ENCODE data around the gene GPD1. TPM values are rescaled to one million over a fixed set of nuclear protein-coding genes. Genes with fewer than 3 reads are reported as not detected.

GPD1 gene
- total RNA-seq, 1 donor from 2014 or later, result 2.0 TPM

DNA sequence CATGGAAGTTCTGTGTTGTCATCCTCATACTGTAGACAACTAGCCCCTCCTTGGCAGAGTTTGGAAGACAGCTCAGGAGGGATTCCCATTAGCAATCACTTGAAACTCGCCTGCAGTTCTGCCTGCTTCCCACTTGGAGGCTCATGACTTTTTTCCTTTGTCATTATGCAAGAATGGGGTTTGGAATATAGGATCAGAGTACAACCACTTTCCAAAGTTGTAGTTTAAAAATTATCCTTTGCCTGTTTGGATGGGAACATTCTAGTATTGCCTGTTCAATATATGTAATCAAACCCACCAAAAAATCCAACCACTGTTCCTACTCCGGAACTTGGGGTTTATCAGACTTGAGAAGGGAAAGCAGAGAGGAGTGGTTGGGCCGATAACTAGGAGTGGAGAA is 2.1 kb upstream of the GPD1 start:
- no peaks in the 10 kb centered on the region for H3K9me3 Mint-ChIP-seq (ENCODE audit: low read depth)
- peaks cover 7% of the 10 kb centered on the region for H3K27me3 Mint-ChIP-seq
- H3K27ac Mint-ChIP-seq, result peak overlapping the region; percentile 78
- TF ChIP-seq, protein P1, sequence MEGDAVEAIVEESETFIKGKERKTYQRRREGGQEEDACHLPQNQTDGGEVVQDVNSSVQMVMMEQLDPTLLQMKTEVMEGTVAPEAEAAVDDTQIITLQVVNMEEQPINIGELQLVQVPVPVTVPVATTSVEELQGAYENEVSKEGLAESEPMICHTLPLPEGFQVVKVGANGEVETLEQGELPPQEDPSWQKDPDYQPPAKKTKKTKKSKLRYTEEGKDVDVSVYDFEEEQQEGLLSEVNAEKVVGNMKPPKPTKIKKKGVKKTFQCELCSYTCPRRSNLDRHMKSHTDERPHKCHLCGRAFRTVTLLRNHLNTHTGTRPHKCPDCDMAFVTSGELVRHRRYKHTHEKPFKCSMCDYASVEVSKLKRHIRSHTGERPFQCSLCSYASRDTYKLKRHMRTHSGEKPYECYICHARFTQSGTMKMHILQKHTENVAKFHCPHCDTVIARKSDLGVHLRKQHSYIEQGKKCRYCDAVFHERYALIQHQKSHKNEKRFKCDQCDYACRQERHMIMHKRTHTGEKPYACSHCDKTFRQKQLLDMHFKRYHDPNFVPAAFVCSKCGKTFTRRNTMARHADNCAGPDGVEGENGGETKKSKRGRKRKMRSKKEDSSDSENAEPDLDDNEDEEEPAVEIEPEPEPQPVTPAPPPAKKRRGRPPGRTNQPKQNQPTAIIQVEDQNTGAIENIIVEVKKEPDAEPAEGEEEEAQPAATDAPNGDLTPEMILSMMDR (IDR thresholded peaks at IDR 0.05; ENCODE audit: unreplicated experiment), result peak; percentile 50
- DNase-seq (ENCODE audit: low spot score, unreplicated experiment), result no peak
- H3K36me3 Mint-ChIP-seq (ENCODE audit: insufficient read depth), result peaks cover 24% of the 10 kb centered on the region
- peaks cover 18% of the 10 kb centered on the region for H3K4me1 Mint-ChIP-seq (ENCODE audit: low read depth)
- no peak overlapping the region for H3K4me3 Mint-ChIP-seq (ENCODE audit: low read depth)

DNA sequence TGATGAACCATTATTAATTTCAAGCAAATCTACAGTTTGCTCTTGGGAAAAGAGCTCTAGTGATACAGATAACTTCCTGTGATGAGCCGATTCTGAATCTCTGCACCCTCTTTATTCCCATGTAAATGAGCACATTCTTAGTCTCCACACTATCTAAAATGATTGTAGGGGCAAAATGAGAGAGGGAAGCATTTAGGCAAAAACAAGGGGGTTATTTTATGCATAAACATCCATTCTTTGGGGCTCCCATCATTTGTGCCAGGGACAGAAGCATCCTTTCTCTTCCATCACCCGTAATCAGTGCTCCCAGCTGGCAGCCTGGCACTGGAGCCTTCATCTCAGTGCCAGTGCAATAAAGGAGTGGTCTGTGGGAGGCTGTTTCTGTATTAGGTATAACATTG is 1.7 kb upstream of the GPD1 start:
- Mint-ChIP-seq H3K9me3 (ENCODE audit: low read depth) (no peaks in the 10 kb centered on the region), H3K4me3 (ENCODE audit: low read depth) (no peak overlapping the region), H3K27ac (peak overlapping the region; percentile 78), H3K36me3 (ENCODE audit: insufficient read depth) (peaks cover 20% of the 10 kb centered on the region), H3K27me3 (peaks cover 7% of the 10 kb centered on the region), H3K4me1 (ENCODE audit: low read depth) (peaks cover 18% of the 10 kb centered on the region)
- TF ChIP-seq, protein P1 (IDR thresholded peaks at IDR 0.05; ENCODE audit: unreplicated experiment), result no peak
- no peak for DNase-seq (ENCODE audit: low spot score, unreplicated experiment)

DNA sequence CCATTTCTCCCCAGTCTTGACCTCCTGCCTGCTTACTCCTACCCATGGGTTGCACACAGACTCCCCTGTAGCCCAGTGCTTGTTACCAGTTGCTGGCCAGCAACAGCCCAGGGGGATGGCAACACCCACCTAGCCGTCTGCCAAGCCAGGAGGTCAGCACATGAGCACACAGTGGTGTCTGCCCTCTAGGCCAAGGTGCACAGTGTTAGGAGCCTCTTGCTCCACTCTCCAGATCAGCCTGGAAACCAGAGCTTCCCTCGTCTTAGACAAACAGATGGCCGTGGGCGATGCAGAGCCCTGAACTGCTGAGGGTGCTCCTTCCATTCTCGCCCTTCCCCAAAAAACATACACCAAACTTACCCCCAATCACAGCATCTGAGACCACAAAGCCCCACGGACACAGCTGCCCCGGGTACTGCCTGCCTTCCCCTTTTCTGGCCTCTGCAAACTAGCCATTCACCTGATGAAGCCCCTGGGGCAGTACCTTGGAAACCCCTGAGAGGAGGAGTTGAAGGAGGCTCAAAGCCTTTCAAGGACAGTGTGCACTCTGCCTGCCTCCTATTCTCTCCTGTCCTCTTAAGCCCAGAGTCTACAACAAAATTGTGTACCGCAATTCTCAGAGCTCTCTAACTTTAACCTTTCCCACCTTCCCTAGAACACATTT is 1.0 kb upstream of the GPD1 start:
- Mint-ChIP-seq H3K27ac (peak overlapping the region; percentile 29), H3K9me3 (ENCODE audit: low read depth) (no peaks in the 10 kb centered on the region), H3K4me3 (ENCODE audit: low read depth) (no peak overlapping the region), H3K27me3 (peaks cover 7% of the 10 kb centered on the region), H3K4me1 (ENCODE audit: low read depth) (peaks cover 18% of the 10 kb centered on the region), H3K36me3 (ENCODE audit: insufficient read depth) (peaks cover 18% of the 10 kb centered on the region)
- TF ChIP-seq, protein P1 (IDR thresholded peaks at IDR 0.05; ENCODE audit: unreplicated experiment), result no peak
- DNase-seq (ENCODE audit: low spot score, unreplicated experiment), result no peak

DNA sequence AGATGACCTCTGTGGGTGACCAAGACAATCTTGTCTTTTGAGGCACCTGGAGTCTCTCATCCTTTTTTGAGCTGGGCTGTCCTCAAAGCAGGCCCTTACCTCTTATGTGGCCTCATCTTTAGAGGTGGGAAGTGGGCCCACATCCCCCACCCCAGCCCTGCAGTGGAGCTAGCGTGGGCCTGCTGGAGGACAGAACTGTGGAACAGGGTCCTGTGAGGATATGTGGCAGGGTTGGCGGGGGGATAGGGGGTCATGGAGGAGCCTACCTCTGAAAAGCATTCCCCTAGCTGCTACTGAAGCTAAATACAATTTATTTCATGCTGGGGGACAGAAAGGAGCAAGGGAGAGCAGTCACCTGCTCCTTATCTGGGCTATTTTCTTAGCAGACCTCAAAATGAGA is 457 bp upstream of the GPD1 start:
- peak overlapping the region; percentile 29 for H3K27ac Mint-ChIP-seq
- peaks cover 13% of the 10 kb centered on the region for H3K36me3 Mint-ChIP-seq (ENCODE audit: insufficient read depth)
- H3K27me3 Mint-ChIP-seq, result peaks cover 7% of the 10 kb centered on the region
- no peak overlapping the region for H3K4me3 Mint-ChIP-seq (ENCODE audit: low read depth)
- TF ChIP-seq, protein P1 (IDR thresholded peaks at IDR 0.05; ENCODE audit: unreplicated experiment), result no peak
- H3K9me3 Mint-ChIP-seq (ENCODE audit: low read depth), result no peaks in the 10 kb centered on the region
- DNase-seq (ENCODE audit: low spot score, unreplicated experiment), result no peak
- peaks cover 18% of the 10 kb centered on the region for H3K4me1 Mint-ChIP-seq (ENCODE audit: low read depth)

- H3K27ac Mint-ChIP-seq, result peak overlapping the region; percentile 17
- H3K4me3 Mint-ChIP-seq (ENCODE audit: low read depth), result no peak overlapping the region
- no peak for DNase-seq (ENCODE audit: low spot score, unreplicated experiment)
- peaks cover 5% of the 10 kb centered on the region for H3K36me3 Mint-ChIP-seq (ENCODE audit: insufficient read depth)
- peaks cover 7% of the 10 kb centered on the region for H3K27me3 Mint-ChIP-seq
- peaks cover 18% of the 10 kb centered on the region for H3K4me1 Mint-ChIP-seq (ENCODE audit: low read depth)
- no peaks in the 10 kb centered on the region for H3K9me3 Mint-ChIP-seq (ENCODE audit: low read depth)
- TF ChIP-seq, protein P1 (IDR thresholded peaks at IDR 0.05; ENCODE audit: unreplicated experiment), result no peak
Measured at GRCh38 chr12:50104417-50105366, 884 bp downstream of the GPD1 start.
